ENCODE data around the gene ATP6V1B1. TPM values are rescaled to one million over a fixed set of nuclear protein-coding genes. Genes with fewer than 3 reads are reported as not detected.
"Not testable (repeated sequence)": the region's sequence is repeated elsewhere in the genome, so short reads cannot be mapped to it uniquely, and the experiment has no call there.

The ATP6V1B1 gene
- total RNA-seq, 1 experiment from 2014 or later: 6.5 TPM

DNA sequence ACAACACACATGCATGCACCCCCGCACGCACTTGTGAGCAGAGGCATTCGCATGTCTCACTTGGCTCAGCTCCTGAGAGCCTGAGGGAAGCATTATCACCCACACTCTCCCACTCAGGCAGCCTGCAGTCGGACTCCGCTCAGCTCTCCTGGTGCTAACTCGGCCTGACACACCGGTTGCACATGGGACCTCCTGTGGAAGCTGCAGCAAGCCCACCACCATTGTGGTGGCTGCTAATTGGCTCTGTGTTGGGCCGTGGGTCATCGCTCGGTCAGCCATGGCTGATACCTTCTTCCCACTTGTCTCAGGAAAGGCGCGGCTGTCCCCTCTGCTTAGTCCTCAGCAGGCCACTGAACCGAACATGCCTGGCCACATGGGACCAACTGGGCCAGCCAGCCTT is 72.6 kb downstream of the ATP6V1B1 start:
- TF ChIP-seq EZH2 (IDR thresholded peaks at IDR 0.05; ENCODE audit: borderline replicate concordance, low read depth, low read length, poor library complexity, severe bottlenecking): no peak
- TF ChIP-seq, protein P1, sequence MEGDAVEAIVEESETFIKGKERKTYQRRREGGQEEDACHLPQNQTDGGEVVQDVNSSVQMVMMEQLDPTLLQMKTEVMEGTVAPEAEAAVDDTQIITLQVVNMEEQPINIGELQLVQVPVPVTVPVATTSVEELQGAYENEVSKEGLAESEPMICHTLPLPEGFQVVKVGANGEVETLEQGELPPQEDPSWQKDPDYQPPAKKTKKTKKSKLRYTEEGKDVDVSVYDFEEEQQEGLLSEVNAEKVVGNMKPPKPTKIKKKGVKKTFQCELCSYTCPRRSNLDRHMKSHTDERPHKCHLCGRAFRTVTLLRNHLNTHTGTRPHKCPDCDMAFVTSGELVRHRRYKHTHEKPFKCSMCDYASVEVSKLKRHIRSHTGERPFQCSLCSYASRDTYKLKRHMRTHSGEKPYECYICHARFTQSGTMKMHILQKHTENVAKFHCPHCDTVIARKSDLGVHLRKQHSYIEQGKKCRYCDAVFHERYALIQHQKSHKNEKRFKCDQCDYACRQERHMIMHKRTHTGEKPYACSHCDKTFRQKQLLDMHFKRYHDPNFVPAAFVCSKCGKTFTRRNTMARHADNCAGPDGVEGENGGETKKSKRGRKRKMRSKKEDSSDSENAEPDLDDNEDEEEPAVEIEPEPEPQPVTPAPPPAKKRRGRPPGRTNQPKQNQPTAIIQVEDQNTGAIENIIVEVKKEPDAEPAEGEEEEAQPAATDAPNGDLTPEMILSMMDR (conservative IDR thresholded peaks at IDR 0.05; ENCODE audit: low read depth, low read length): no peak
- Histone ChIP-seq H3K27me3 (replicated peaks; ENCODE audit: insufficient read depth, low read depth, low read length, poor library complexity) (peaks cover 13% of the 10 kb centered on the region), H3K4me3 (ENCODE audit: low read depth, low read length, poor library complexity, severe bottlenecking) (no peak overlapping the region), H3K36me3 (ENCODE audit: insufficient read depth, low read length, poor library complexity, severe bottlenecking) (no peaks in the 10 kb centered on the region), H3K27ac (ENCODE audit: low read depth, low read length, poor library complexity, severe bottlenecking) (no peak overlapping the region), H3K4me1 (ENCODE audit: insufficient read depth, low read length, poor library complexity, severe bottlenecking) (no peaks in the 10 kb centered on the region), H3K9me3 (ENCODE audit: low read depth, low read length, poor library complexity, severe bottlenecking) (no peaks in the 10 kb centered on the region)
- intact Hi-C loops (cut with micrococcal nuclease; ENCODE audit: unreplicated experiment): no loop called here
- no TSS peak for BruUV-seq (replicated peaks)
- no peak for DNase-seq (ENCODE audit: low spot score)
- POLR2A ChIA-PET (ENCODE audit: low non-redundant PET): no interaction called here
- CTCF ChIA-PET: no interaction called here

DNA sequence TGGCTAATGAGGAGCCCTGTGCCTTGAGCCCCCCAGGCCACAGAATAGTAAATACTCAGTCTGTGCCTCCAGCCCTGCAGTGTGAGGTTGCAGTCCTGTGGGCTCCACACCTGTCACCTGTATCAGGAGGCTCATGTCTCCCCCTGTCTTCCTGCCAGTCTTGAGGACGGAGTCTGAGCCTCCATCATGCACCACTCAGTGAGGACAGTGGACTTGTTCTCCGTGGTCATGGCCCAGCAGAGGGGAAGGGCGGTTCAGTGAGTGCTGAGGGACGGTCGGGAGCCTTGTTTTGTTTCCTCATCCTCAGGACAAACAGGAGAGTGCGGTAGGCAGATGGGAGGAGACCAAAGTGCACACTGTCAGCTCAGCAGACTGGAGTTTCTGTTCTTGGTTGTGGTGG is 76.1 kb downstream of the ATP6V1B1 start:
- H3K9me3 ChIP-seq (ENCODE audit: low read depth, low read length, poor library complexity, severe bottlenecking); POLR2A ChIA-PET (ENCODE audit: low non-redundant PET); intact Hi-C loops (cut with micrococcal nuclease; ENCODE audit: unreplicated experiment); H3K4me1 ChIP-seq (ENCODE audit: insufficient read depth, low read length, poor library complexity, severe bottlenecking); H3K4me3 ChIP-seq (ENCODE audit: low read depth, low read length, poor library complexity, severe bottlenecking); DNase-seq (ENCODE audit: low spot score); H3K36me3 ChIP-seq (ENCODE audit: insufficient read depth, low read length, poor library complexity, severe bottlenecking); BruUV-seq (replicated peaks); H3K27ac ChIP-seq (ENCODE audit: low read depth, low read length, poor library complexity, severe bottlenecking); CTCF ChIA-PET: not testable (repeated sequence)
- peaks cover 13% of the 10 kb centered on the region for H3K27me3 ChIP-seq (replicated peaks; ENCODE audit: insufficient read depth, low read depth, low read length, poor library complexity)

Other genes starting within 250 kb of the ATP6V1B1 start
- 5.6 and 6.6 TPM in 2 replicates for gene ADD2, start 167.7 kb upstream of the ATP6V1B1 start, total RNA-seq (2021)
- not detected in 2 replicates for gene FIGLA, start 145.3 kb upstream of the ATP6V1B1 start, total RNA-seq (2021)
- 0.67 and 1.1 TPM in 2 replicates for gene CLEC4F, start 115.3 kb upstream of the ATP6V1B1 start, total RNA-seq (2021)
- gene CD207, start 100.1 kb upstream of the ATP6V1B1 start, total RNA-seq (2021): 1.1 and 2.4 TPM in 2 replicates
- 8.2 and 11.6 TPM in 2 replicates for gene VAX2, start 35.3 kb upstream of the ATP6V1B1 start, total RNA-seq (2021)
- 0.50 and 0.64 TPM in 2 replicates for gene ANKRD53, start 42.7 kb downstream of the ATP6V1B1 start, total RNA-seq (2021)
- gene TEX261, start 59.0 kb downstream of the ATP6V1B1 start, total RNA-seq (2021): 52.6 and 60.9 TPM in 2 replicates
- gene NAGK, start 132.7 kb downstream of the ATP6V1B1 start, total RNA-seq (2021): 64.2 and 64.4 TPM in 2 replicates
- gene MCEE, start 194.3 kb downstream of the ATP6V1B1 start, total RNA-seq (2021): 11.2 and 11.8 TPM in 2 replicates
- gene MPHOSPH10, start 194.7 kb downstream of the ATP6V1B1 start, total RNA-seq (2021): 56.4 and 66.3 TPM in 2 replicates

Measured in A673 (cell line).